ENCODE data around the gene PDYN.

The PDYN gene

DNA sequence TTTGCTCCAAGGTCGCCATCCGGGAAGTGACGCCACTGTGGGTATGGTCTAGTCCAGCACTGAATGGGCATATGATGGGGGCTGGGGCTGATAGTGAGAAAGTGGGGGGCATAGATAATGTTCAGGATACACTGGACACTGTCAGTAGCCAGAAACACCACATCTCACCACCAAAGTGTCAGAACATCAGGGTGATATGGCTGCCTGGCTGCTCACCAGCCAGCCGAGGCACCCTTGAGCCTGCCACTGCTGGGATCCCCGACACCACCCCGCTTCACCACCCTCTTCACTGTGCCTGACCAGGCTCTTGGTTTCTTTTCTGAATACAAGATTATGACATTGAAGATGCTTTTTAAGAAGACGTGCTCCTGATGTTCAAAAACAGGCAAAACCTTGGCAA, 51.8 kb downstream of the PDYN start:
- TF ChIP-seq, protein P1, sequence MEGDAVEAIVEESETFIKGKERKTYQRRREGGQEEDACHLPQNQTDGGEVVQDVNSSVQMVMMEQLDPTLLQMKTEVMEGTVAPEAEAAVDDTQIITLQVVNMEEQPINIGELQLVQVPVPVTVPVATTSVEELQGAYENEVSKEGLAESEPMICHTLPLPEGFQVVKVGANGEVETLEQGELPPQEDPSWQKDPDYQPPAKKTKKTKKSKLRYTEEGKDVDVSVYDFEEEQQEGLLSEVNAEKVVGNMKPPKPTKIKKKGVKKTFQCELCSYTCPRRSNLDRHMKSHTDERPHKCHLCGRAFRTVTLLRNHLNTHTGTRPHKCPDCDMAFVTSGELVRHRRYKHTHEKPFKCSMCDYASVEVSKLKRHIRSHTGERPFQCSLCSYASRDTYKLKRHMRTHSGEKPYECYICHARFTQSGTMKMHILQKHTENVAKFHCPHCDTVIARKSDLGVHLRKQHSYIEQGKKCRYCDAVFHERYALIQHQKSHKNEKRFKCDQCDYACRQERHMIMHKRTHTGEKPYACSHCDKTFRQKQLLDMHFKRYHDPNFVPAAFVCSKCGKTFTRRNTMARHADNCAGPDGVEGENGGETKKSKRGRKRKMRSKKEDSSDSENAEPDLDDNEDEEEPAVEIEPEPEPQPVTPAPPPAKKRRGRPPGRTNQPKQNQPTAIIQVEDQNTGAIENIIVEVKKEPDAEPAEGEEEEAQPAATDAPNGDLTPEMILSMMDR (IDR thresholded peaks at IDR 0.05), result no peak
- Histone ChIP-seq H3K4me3 (no peak overlapping the region), H3K27ac (no peak overlapping the region)
- DNase-seq (ENCODE audit: low spot score), result no peak

DNA sequence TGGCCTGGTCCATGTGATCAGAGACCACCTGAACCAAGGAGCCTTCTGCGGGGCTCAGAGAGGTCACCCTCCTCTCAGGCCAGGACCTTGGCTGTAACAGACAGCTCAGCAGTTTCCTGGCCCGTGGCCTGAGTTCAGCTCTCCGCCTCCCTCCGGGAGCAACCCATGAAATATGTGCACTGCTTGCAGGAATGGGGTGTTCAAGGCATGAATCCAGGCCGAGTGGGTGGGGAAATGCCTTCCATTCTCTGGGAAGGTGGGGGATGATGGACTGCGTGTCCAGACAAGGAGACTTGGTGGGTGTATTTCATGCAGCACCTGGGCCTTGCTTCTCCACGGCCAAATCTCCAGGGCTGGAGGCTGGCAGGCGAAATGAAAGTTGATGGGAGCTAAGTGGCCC, 52.6 kb downstream of the PDYN start:
- no peak for DNase-seq (ENCODE audit: low spot score)
- Histone ChIP-seq H3K27ac (no peak overlapping the region), H3K4me3 (no peak overlapping the region)
- TF ChIP-seq, protein P1 (IDR thresholded peaks at IDR 0.05), result no peak

DNA sequence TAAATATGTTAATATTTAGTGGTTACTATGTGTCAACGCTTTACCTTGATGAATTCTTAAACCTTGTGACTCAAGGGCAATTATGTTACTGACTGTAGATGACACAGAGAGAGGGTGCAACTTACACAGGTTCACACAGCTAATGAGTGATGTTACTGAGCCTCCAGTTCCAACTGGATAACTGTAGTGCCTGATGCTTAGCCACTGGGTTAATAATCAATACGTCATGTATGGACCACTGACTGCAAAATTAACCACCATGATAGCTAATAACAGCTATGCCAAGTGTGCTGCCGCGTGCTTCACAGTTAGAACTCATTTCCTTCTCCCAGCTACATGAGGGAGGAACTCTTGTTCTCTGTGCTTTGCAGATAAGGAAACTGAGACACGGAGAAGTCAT, 53.3 kb downstream of the PDYN start:
- no peak for DNase-seq (ENCODE audit: low spot score)
- TF ChIP-seq, protein P1 (IDR thresholded peaks at IDR 0.05), result no peak
- Histone ChIP-seq H3K4me3 (no peak overlapping the region), H3K27ac (no peak overlapping the region)

DNA sequence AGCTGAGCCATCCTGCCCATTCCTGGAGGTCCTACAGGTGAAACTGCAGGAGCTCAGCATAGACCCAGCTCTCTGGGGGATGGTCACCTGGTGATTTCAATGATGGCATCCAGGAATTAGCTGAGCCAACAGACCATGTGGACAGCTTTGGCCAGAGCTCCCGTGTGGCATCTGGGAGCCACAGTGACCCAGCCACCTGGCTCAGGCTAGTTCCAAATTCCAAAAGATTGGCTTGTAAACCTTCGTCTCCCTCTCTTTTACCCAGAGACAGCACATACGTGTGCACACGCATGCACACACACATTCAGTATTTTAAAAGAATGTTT, 54.6 kb downstream of the PDYN start:
- DNase-seq (ENCODE audit: low spot score), result no peak
- TF ChIP-seq, protein P1 (IDR thresholded peaks at IDR 0.05), result no peak
- Histone ChIP-seq H3K4me3 (no peak overlapping the region), H3K27ac (no peak overlapping the region)

DNA sequence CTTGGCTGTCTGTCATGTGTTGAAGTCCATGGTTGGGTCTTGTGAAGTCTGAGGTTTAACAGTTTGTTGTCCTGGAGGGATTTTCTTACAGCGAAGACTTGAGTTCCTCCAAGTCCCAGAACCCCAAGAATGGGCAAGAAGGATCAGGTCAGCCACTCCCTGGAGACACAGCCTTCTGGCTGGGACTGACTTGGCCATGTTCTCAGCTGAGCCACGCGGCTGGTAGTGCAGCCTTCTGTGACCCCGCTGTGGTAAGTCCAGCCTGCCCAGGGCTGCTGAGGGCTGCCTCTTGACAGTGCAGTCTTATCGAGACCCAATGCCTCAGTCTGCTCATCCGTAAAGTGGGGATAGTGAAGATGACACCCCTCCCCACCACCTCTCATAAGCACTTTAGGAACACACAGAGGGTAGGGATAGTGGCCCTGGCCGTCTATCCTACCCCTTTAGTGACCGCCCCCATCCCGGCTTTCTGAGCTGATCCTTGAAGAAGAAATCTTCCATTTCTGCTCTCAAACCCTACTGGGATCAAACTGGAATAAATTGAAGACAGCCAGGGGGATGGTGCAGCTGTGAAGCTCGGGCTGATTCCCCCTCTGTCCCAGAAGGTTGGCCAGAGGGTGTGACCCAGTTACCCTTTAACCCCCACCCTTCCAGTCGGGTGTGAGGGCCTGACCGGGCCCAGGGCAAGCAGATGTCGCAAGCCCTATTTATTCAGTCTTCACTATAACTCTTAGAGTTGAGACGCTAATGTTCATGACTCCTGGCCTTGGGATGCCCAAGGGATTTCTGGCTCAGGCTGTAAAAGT, 55.2 kb downstream of the PDYN start:
- no peak overlapping the region for H3K4me3 ChIP-seq
- DNase-seq (ENCODE audit: low spot score), result no peak
- H3K27ac ChIP-seq, result no peak overlapping the region
- TF ChIP-seq, protein P1 (IDR thresholded peaks at IDR 0.05), result no peak

DNA sequence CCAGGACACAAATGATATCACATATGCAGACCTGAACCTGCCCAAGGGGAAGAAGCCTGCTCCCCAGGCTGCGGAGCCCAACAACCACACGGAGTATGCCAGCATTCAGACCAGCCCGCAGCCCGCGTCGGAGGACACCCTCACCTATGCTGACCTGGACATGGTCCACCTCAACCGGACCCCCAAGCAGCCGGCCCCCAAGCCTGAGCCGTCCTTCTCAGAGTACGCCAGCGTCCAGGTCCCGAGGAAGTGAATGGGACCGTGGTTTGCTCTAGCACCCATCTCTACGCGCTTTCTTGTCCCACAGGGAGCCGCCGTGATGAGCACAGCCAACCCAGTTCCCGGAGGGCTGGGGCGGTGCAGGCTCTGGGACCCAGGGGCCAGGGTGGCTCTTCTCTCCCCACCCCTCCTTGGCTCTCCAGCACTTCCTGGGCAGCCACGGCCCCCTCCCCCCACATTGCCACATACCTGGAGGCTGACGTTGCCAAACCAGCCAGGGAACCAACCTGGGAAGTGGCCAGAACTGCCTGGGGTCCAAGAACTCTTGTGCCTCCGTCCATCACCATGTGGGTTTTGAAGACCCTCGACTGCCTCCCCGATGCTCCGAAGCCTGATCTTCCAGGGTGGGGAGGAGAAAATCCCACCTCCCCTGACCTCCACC, 56.4 kb downstream of the PDYN start:
- TF ChIP-seq, protein P1 (IDR thresholded peaks at IDR 0.05), result no peak
- Histone ChIP-seq H3K27ac (no peak overlapping the region), H3K4me3 (no peak overlapping the region)
- no peak for DNase-seq (ENCODE audit: low spot score)

Measured in coronary artery (tissue), 2 donors.